Liver (tissue), 9 donors: ENCODE data around the gene GZMB. TPM values are rescaled to one million over a fixed set of nuclear protein-coding genes. Genes with fewer than 3 reads are reported as not detected.
"Not testable (repeated sequence)": the region's sequence is repeated elsewhere in the genome, so short reads cannot be mapped to it uniquely, and the experiment has no call there.

Source experiments
- DNase-seq: peaks from one replicate; pipeline ENCODE4 v3.0.0-alpha.2; 2017; ENCODE audit warnings: low spot score
- H3K27ac ChIP-seq, 2 donors: one replicate each; pipeline ENCODE4 v1.7.0; 2013; ENCODE audit warnings: inconsistent platforms in 2 of 2, low read length in 2 of 2, control low read depth in 1 of 2, low read depth in 1 of 2, mild to moderate bottlenecking in 1 of 2
- H3K27me3 ChIP-seq, 4 donors: one replicate each; pipeline versions ENCODE4 v1.6.1 to v1.7.0; 2013; ENCODE audit warnings: low read length in 3 of 4, inconsistent platforms in 1 of 4, mild to moderate bottlenecking in 1 of 4, moderate library complexity in 1 of 4; ENCODE audit not compliant: control insufficient read depth in 4 of 4, insufficient read depth in 4 of 4
- H3K36me3 ChIP-seq, 4 donors: one replicate each; pipeline versions ENCODE4 v1.6.1 to v1.7.0; 2013; ENCODE audit warnings: low read length in 3 of 4, mild to moderate bottlenecking in 3 of 4, low read depth in 1 of 4, moderate library complexity in 1 of 4; ENCODE audit not compliant: control insufficient read depth in 4 of 4, insufficient read depth in 3 of 4
- H3K4me1 ChIP-seq, 4 donors: one replicate each; pipeline versions ENCODE4 v1.6.1 to v1.7.0; 2013; ENCODE audit warnings: low read length in 3 of 4, mild to moderate bottlenecking in 3 of 4, moderate library complexity in 1 of 4; ENCODE audit not compliant: control insufficient read depth in 4 of 4, insufficient read depth in 4 of 4
- H3K4me3 ChIP-seq, 3 donors: one replicate each; pipeline versions ENCODE4 v1.6.1 to v1.7.0; 2013; ENCODE audit warnings: low read length in 3 of 3, control low read depth in 1 of 3, low read depth in 1 of 3, mild to moderate bottlenecking in 1 of 3
- H3K9ac ChIP-seq, 2 donors: one replicate each; pipeline ENCODE4 v1.7.0; 2013; ENCODE audit warnings: low read length in 2 of 2, mild to moderate bottlenecking in 2 of 2, moderate library complexity in 2 of 2, control low read depth in 1 of 2, low read depth in 1 of 2
- H3K9me3 ChIP-seq, 4 donors: one replicate each; pipeline versions ENCODE4 v1.6.1 to v1.7.0; 2013; ENCODE audit warnings: low read length in 3 of 4; ENCODE audit not compliant: control insufficient read depth in 4 of 4
- EGR1 ChIP-seq, 2 donors: IDR thresholded peaks; 2 replicates each; pipeline ENCODE4 v1.6.1; 2016 to 2018; ENCODE audit warnings: antibody characterized with exemption in 2 of 2, low read depth in 2 of 2
- FOXA1 ChIP-seq: IDR thresholded peaks from 2 replicates; pipeline ENCODE4 v1.6.1; 2016; ENCODE audit warnings: antibody characterized with exemption
- GABPA ChIP-seq, 2 donors: IDR thresholded peaks in 1 of 2; conservative IDR thresholded peaks in 1 of 2; 2 replicates each; pipeline ENCODE4 v1.6.1; 2016; ENCODE audit warnings: antibody characterized with exemption in 2 of 2, mild to moderate bottlenecking in 1 of 2, moderate library complexity in 1 of 2
- HNF4G ChIP-seq: IDR thresholded peaks from 2 replicates; pipeline ENCODE4 v1.6.1; 2016; ENCODE audit warnings: antibody characterized with exemption
- JUND ChIP-seq, 2 donors: IDR thresholded peaks; 2 replicates each; pipeline ENCODE4 v1.6.1; 2016; ENCODE audit warnings: antibody characterized with exemption in 2 of 2
- SP1 ChIP-seq: IDR thresholded peaks from 2 replicates; pipeline ENCODE4 v1.6.1; 2018; ENCODE audit warnings: antibody characterized with exemption, mild to moderate bottlenecking
- YY1 ChIP-seq: IDR thresholded peaks from 2 replicates; pipeline ENCODE4 v1.6.1; 2016; ENCODE audit warnings: antibody characterized with exemption, mild to moderate bottlenecking
- WGBS: extraction: QIAGEN DNeasy Blood & Tissue Kit; methylation state at CpG from one replicate; pipeline ENCODE4 v1.1.7; 2013; 5-methylcytosine and 5-hydroxymethylcytosine counted together
- polyA plus RNA-seq, 2 donors: library from polyadenylated mRNA; stranded (reverse) in 1 of 2; unstranded in 1 of 2; fragments of 200-250 nt in 1 of 2; fragments of >200 nt in 1 of 2; fragmentation: Nextera tagmentation in 1 of 2; extraction: Ambion mirVana in 1 of 2; gene quantifications; one replicate each; pipeline versions ENCODE4 v1.2.1 to v1.2.3, GENCODE V29; 2013 to 2015
- total RNA-seq, 2 donors: library from RNA; depleted of rRNA; stranded (reverse); fragments of >200 nt; gene quantifications; one replicate each; pipeline ENCODE4 v1.2.3, GENCODE V29; 2014
- TF ChIP-seq, protein P1 (sequence below): IDR thresholded peaks from 2 replicates; pipeline ENCODE4 v1.6.1; 2016; ENCODE audit warnings: antibody characterized with exemption
- TF ChIP-seq, protein P2 (sequence below): IDR thresholded peaks from 2 replicates; pipeline ENCODE4 v1.6.1; 2016; ENCODE audit warnings: antibody characterized with exemption, mild to moderate bottlenecking
- TF ChIP-seq, protein P3 (sequence below): IDR thresholded peaks from 2 replicates; pipeline ENCODE4 v1.6.1; 2016; ENCODE audit warnings: antibody characterized with exemption
- donor health status: healthy.
- donor health status: healthy.
- donor health status: healthy.
- donor health status: healthy.
- donor health status: healthy.

GZMB gene
- total and polyA plus RNA-seq, 4 donors: 0.17 to 1.9 (median 0.63) TPM

DNA sequence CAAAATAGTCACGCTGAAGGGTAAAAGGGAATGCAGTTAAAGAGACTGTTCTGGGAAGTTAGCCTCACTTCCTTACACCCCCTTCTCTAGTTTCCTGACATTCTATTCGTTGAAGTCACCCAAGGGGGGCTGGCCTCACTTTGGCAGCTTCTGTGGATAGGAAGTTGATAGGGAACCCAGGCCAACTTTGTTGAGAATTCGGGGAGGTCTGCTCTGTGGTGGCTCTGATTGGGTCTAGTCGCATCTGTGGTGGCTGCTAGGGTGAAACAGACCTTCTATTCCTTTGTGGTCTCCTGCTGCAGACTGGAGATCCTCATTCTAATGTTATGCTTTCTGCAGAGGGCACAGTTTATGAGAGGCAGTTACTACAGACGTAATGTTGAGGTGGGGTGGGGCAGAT is 28.8 kb upstream of the GZMB start:
- Histone ChIP-seq H3K9ac (no peak overlapping the region), H3K27me3 (no peaks in the 10 kb centered on the region), H3K9me3 (no peaks in the 10 kb centered on the region), H3K4me1 (no peaks in the 10 kb centered on the region), H3K27ac (no peak overlapping the region), H3K36me3 (no peaks in the 10 kb centered on the region), H3K4me3 (no peak overlapping the region)
- TF ChIP-seq HNF4G: no peak
- TF ChIP-seq, protein P1, sequence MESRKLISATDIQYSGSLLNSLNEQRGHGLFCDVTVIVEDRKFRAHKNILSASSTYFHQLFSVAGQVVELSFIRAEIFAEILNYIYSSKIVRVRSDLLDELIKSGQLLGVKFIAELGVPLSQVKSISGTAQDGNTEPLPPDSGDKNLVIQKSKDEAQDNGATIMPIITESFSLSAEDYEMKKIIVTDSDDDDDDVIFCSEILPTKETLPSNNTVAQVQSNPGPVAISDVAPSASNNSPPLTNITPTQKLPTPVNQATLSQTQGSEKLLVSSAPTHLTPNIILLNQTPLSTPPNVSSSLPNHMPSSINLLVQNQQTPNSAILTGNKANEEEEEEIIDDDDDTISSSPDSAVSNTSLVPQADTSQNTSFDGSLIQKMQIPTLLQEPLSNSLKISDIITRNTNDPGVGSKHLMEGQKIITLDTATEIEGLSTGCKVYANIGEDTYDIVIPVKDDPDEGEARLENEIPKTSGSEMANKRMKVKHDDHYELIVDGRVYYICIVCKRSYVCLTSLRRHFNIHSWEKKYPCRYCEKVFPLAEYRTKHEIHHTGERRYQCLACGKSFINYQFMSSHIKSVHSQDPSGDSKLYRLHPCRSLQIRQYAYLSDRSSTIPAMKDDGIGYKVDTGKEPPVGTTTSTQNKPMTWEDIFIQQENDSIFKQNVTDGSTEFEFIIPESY: no peak
- WGBS: 42% methylated on average over 5 of the region's 5 CpGs
- DNase-seq: no peak

DNA sequence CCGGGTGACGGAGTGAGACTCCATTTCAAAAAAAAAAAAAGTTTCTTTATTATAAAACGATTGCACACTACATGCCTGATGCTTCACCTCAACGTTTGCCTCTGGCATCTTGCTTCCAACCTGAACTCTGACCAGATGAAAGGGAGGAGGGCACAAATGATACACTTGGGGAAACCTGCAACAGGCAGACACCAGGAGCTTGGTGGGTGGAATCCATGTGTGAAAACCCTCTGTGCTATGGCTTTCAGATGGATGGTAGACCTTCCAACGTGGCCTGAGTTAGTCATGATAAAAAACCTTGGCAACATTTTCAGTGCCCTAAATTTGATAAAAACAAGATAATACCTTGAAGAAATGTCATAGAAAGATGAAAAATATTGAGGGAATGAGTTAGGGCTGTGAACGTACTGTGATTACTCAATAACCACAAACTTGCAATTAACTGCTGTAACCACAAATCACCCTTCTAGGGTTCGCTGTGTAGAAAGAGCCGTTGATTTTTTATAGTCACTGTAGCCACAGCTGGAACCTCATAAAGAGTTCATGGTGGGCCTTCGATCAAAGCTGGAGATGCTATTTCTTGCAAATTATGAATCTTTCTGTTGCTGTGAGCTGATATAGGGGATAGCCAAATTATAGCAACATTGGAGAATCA is 26.1 kb upstream of the GZMB start:
- Histone ChIP-seq H3K4me3 (no peak overlapping the region), H3K27ac (no peak overlapping the region), H3K4me1 (no peaks in the 10 kb centered on the region), H3K36me3 (no peaks in the 10 kb centered on the region), H3K27me3 (peaks cover 0 to 4% (median 0%) of the 10 kb centered on the region in 4 donors), H3K9me3 (no peaks in the 10 kb centered on the region), H3K9ac (no peak overlapping the region)
- 63% methylated on average over 9 of the region's 9 CpGs for WGBS
- TF ChIP-seq YY1 (no peak), EGR1 (IDR thresholded peaks at IDR 0.05; ENCODE audit: low read depth in 2 of 2) (no peak), GABPA (IDR thresholded peaks at IDR 0.05 in 1 of 2, conservative IDR thresholded peaks at IDR 0.05 in 1 of 2) (no peak), SP1 (no peak), JUND (IDR thresholded peaks at IDR 0.05) (no peak), FOXA1 (no peak)
- TF ChIP-seq, protein P2, sequence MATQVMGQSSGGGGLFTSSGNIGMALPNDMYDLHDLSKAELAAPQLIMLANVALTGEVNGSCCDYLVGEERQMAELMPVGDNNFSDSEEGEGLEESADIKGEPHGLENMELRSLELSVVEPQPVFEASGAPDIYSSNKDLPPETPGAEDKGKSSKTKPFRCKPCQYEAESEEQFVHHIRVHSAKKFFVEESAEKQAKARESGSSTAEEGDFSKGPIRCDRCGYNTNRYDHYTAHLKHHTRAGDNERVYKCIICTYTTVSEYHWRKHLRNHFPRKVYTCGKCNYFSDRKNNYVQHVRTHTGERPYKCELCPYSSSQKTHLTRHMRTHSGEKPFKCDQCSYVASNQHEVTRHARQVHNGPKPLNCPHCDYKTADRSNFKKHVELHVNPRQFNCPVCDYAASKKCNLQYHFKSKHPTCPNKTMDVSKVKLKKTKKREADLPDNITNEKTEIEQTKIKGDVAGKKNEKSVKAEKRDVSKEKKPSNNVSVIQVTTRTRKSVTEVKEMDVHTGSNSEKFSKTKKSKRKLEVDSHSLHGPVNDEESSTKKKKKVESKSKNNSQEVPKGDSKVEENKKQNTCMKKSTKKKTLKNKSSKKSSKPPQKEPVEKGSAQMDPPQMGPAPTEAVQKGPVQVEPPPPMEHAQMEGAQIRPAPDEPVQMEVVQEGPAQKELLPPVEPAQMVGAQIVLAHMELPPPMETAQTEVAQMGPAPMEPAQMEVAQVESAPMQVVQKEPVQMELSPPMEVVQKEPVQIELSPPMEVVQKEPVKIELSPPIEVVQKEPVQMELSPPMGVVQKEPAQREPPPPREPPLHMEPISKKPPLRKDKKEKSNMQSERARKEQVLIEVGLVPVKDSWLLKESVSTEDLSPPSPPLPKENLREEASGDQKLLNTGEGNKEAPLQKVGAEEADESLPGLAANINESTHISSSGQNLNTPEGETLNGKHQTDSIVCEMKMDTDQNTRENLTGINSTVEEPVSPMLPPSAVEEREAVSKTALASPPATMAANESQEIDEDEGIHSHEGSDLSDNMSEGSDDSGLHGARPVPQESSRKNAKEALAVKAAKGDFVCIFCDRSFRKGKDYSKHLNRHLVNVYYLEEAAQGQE: no peak
- TF ChIP-seq, protein P3, sequence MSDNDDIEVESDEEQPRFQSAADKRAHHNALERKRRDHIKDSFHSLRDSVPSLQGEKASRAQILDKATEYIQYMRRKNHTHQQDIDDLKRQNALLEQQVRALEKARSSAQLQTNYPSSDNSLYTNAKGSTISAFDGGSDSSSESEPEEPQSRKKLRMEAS: no peak
- no peak for DNase-seq

DNA sequence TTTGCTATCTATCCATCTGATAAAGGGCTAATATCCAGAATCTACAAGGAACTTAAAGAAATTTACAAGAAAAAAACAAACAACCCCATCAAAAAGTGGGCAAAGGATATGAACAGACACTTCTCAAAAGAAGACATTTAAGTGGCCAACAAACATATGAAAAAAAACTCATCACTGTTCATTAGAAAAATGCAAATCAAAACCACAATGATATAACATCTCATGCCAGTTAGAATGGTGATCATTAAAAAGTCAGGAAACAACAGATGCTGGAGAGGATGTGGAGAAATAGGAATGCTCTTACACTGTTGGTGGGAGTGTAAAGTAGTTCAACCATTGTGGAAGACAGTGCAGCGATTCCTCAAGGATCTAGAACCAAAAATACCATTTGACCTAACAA is 14.4 kb upstream of the GZMB start:
- 56% methylated on average over 1 of the region's 1 CpG for WGBS
- H3K9ac ChIP-seq, H3K9me3 ChIP-seq, H3K36me3 ChIP-seq, DNase-seq, H3K27me3 ChIP-seq, H3K4me3 ChIP-seq, H3K4me1 ChIP-seq, H3K27ac ChIP-seq: not testable (repeated sequence)
